Measurements from ENCODE around the gene RNASEH1.

RNASEH1 gene, protein sequence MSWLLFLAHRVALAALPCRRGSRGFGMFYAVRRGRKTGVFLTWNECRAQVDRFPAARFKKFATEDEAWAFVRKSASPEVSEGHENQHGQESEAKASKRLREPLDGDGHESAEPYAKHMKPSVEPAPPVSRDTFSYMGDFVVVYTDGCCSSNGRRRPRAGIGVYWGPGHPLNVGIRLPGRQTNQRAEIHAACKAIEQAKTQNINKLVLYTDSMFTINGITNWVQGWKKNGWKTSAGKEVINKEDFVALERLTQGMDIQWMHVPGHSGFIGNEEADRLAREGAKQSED

GRCh38 chr2:3558205-3559014 lies at the start of gene RNASEH1:
Gene RNASEH1, minus strand, starts transcription at chr2:3558333. Its CDS starts 73 bp downstream, at chr2:3558260.
- DNase-seq (ENCODE audit: low read depth): peak; percentile 99

GRCh38 chr2:3606370-3607201 lies 48.5 kb upstream of the RNASEH1 start:
- no peak for DNase-seq (ENCODE audit: low read depth)

DNA sequence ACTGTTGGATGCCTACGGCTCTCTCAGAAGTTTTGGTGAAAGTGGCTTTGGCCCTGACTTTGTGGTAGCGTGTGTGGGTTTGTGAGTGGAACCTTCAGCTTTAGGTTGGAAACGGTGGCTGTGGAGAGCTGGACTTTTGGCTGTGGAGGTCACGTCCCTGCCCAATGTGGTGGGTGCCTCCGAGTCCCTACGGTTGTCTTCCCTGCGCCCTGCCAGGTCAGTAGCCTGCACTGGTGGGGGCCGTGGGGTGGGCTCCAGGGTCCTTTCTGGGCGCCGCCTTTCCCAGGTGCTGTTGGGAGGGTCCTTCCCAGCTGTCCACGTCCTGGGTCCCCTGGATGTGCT lies 47.9 kb upstream of the RNASEH1 start:
- DNase-seq (ENCODE audit: low read depth): no peak

- peak; percentile 7 for DNase-seq (ENCODE audit: low read depth)
Measured at GRCh38 chr2:3604991-3605961, 47.1 kb upstream of the RNASEH1 start.

- DNase-seq (ENCODE audit: low read depth): no peak
Measured at GRCh38 chr2:3604207-3604877, 46.2 kb upstream of the RNASEH1 start.

DNA sequence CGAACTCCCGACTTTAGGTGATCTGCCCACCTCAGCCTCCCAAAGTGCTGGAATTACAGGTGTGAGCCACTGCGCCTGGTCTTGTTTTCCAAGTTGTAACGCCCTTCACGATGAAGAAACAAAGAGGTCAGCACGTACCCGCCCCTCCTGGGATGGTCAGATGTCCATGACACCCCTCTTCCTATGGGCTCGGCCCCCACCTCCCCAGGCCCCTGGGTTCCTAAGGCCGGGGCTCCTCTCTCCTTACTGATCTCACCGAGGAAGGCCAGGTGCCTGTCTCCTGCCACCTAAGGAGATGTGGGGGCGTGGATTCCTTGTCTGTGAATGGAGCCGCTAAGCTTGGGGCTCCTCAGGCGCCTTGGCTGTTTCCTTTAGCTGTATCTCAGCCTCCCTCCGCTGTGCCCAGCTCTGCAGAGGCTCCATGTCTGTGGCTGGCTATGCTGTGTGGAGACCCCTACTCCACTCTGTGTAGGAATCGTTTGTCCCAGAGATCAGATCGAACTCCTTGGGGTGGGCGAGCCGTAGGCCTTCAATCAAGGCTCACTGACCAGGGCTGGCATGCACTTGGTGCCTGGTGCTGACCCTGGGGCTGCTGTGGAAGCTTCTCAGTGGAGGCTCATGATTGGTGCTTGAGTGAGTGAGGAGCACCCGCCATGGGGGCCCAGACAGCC lies 45.5 kb upstream of the RNASEH1 start:
- no peak for DNase-seq (ENCODE audit: low read depth)

DNA sequence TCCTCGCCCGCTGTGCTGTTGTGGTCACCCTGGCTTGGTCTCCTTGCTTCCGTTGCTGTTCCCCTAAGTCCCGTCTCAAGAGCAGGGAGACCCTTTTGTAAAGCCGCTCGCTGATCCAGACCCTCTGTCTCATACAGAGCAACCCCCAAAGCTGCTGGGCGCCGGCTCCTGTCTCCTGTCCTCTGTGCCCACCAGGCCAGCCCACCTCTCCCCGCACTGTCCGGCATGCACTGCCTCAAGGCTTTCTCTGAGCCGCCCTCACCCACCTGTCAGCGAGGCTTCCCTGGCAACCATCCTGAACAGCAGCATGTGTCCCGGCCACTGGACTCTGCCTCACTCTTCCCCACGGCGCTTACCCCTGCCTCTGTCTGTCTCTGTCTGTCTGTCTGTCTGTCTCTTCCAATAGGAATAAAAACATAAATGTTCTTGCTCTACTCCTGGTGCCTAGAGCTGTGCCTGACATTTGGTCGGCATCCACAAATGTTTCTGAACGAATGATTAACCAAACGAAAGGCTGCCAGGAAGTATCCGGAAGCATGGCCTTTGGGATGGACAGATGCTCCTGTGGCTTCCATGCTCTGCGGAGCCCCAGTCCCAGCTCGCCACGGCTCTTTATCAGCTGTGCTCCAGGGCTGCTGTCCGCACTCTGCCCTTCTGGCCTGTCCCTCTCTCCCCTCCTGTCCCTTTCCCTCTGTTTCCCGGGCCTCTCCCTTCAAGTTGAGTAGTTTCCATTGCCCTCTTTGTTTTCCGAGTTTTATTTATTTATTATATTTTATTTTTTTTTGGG lies 44.6 kb upstream of the RNASEH1 start:
- no peak for DNase-seq (ENCODE audit: low read depth)

GRCh38 chr2:3601561-3602271 lies 43.6 kb upstream of the RNASEH1 start:
- no peak for DNase-seq (ENCODE audit: low read depth)

DNA sequence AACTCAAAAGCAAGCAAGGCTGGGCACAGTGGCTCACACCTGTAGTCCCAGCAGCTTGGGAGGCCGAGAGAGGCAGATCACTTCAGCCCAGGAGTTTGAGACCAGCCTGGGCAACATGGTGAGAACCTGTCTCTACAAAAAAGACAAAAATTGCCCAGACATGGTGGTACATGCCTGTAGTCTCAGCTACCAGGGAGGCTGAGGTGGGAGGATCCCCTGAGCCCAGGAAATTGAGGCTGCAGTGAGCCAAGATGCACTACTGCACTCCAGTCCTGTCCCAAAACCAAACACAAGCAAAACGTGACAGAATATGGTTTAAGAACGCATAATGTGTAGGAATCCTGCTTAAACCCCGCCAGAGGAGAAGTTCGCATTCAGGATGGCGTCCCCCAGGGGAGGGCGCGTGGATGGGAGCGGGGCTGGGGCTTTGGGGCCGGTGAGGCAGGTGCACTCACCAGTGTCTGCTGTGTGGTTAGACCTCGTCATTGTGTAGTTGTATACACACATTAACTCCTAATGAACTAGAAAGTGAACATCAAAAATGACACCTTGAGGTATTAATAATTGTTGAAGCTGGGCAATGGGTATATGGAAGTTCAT lies 42.2 kb upstream of the RNASEH1 start:
- DNase-seq (ENCODE audit: low read depth): no peak

DNA sequence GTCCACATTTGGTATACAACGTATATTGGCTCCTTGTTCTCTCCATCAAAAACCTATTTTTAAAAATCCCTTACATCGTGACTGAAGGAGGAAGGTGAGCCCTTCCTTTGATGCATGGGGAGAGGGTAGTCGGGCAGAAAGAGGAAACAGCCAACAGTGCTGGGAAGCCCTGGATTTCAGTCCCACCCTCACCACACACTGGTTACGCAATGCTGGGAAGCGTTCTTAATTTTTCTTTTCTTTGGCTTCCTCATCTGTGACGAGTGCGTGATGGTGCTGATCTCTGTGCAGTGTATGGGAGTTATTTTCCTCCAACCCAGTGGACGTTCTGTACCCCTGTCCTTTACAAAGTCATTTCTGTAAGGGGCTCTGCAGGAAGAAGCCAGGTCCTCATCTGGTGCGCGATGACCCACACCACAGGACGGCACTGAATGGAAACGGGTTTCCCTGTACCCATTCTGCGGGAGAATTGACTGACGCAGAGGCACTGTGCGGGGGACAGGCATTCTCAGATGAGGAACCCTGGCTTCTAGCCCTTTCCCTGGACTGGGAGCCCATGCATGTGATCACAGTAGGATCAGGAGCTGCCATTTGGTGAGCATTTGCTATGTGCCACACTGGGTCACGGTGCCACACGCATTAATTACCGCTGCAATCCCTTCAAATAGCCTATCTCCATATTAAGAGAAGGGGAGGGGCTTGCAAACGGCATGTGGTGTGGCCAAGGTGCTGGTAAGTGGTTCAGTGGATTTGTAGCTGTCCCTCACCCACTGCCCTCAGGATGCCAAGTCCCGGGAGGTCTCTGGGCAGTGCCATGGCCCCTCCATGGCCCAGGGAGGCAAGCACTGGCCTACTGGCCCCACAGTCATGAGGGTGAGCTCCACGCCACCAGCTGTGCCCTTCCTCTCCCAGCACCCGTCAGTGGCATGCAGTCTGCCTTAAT lies 41.0 kb upstream of the RNASEH1 start:
- no peak for DNase-seq (ENCODE audit: low read depth)

- DNase-seq (ENCODE audit: low read depth): no peak
Measured at GRCh38 chr2:3598197-3598910, 40.2 kb upstream of the RNASEH1 start.

DNA sequence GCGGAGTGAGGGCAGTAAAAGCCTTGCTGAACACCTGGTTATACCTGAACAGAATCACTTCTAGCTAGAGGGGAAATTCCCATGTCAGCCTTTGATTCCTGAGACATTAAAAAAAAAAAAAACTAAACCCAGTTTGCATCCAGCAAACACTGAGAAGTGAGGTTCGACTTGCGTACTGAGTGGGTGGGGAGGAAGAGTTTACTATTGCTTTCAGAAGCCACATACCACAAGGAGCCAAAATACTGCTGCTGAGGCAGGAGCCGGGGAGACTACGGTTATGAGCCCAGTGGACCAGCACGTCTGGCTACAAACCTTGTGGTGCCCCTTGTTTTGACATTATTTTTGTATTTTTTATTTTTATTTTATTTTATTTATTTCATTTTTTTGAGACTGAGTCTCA lies 39.4 kb upstream of the RNASEH1 start:
- DNase-seq (ENCODE audit: low read depth): no peak

DNA sequence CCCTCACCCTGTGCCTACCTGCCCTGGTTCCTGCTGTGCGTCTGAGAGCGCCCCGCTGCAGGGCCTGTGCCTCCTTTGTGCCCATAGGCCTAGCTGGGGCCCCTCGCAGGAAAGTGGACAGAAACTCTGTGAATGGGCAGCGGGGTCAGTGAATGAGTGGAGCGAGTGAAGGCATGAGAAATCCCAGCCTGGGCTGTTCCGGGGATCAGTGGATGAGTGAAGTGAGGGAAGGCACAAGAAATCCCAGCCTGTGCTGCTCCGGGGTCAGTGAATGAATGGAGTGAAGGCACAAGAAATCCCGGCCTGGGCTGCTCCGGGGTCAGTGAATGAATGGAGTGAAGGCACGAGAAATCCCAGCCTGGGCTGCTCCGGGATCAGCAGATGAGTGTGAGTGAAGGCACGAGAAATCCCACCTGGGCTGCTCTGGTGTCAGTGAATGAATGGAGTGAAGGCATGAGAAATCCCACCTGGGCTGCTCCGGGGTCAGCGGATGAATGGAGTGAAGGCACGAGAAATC lies 38.8 kb upstream of the RNASEH1 start:
- no peak for DNase-seq (ENCODE audit: low read depth)

DNA sequence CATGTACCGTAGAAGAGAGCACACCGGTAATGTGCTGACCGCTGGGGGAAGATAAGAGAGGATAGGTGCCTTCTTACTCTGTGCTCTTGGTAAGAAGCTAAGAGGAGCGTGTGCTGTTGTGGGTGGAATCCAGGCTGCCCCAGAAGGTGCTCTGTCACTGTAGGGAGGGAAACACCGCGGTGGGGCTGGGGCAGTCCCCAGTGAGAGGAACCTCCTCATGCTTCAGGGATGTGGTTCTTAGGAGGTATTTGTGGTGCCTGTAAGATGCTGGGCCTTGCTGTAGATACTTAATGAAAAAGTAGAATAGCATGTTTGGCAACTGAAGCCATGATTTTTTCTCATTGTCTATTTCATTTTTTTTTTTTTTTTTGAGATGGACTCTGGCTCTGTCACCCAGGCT lies 37.9 kb upstream of the RNASEH1 start:
- DNase-seq (ENCODE audit: low read depth): peak; percentile 24

GRCh38 chr2:3595404-3595803 lies 37.3 kb upstream of the RNASEH1 start:
- DNase-seq (ENCODE audit: low read depth): no peak

DNA sequence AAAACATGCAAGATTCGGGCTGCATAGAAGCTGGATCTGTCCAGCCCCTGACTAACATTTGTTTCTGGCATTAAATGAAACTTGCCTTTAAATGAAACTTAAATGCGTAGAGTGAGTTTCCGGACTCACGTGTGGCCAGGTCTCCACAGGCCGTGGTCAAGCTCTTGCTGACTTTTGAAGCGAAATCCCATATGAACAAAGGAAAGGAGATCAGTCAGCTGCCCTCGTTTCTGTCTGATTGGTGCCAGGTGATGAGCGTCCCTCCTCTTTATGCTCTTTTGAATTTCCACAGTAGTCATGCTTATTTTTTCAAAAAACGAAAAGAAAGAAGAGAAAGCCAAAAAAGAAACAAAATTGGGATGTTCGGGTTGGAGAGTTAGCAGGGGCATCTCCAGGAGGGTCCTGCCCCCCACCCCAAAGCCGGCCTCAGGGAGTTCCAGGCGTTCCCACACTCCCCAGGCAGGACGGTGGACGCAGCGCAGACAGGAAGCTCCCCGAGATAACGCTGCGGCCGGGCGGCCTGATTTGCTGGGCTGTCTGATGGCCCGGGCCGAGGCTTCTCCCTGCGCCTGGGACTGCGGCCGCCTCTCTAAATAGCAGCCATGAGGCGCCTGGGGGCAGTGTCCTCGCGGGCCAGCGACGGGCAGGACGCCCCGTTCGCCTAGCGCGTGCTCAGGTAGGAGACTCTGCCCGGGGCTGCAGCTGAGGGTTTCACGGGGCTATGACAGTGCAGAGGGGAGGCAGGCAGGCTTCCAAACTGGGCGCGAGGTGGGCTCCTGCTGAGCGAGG lies 36.6 kb upstream of the RNASEH1 start, which contains the start of gene COLEC11:
Gene COLEC11 (plus strand): TSS at position 620 of the 789 bp plus-strand sequence. CDS start 9,229 bp downstream, outside the sequence.
- no peak for DNase-seq (ENCODE audit: low read depth)

Data from stimulated activated CD8-positive, alpha-beta memory T cell treated with anti-CD3 and anti-CD28 coated beads, Interleukin-4, amount 100 ng/mL, for 24 hours (primary cell).